Keratinocyte (primary cell): ENCODE measurements around the gene SND1. TPM values are rescaled to one million over a fixed set of nuclear protein-coding genes. Genes with fewer than 3 reads are reported as not detected.

Experiments used
- DNase-seq: peaks from one replicate; pipeline ENCODE4 v3.0.0-alpha.2; 2011; ENCODE audit warnings: low read depth, missing footprints, low spot score
- FAIRE-seq: peaks from 2 replicates; lab custom pipeline; 2011; peaks lifted over from hg19 to GRCh38; lab: Jason Lieb, UNC
- H2AFZ ChIP-seq: 2 replicates; pipeline ENCODE4 v1.6.0; 2012; ENCODE audit warnings: low read length, control low read depth, inconsistent platforms; ENCODE audit not compliant: control insufficient read depth
- H3K27ac ChIP-seq: 2 replicates; pipeline ENCODE4 v1.5.1; 2011; ENCODE audit warnings: low read length; ENCODE audit not compliant: control insufficient read depth, insufficient read depth
- H3K27me3 ChIP-seq: 3 replicates; pipeline ENCODE4 v1.6.0; 2011; ENCODE audit warnings: low read length; ENCODE audit not compliant: control insufficient read depth, insufficient read depth; ENCODE audit errors: extremely low read depth
- H3K36me3 ChIP-seq, 2 experiments: 2 replicates in 1 of 2; 3 replicates in 1 of 2; pipeline ENCODE4 v1.5.1; 2011; ENCODE audit warnings: low read length in 2 of 2, mild to moderate bottlenecking in 1 of 2; ENCODE audit not compliant: control insufficient read depth in 2 of 2, insufficient read depth in 2 of 2; ENCODE audit errors: extremely low read depth in 1 of 2
- H3K4me1 ChIP-seq: 3 replicates; pipeline ENCODE4 v1.5.1; 2011; ENCODE audit warnings: low read length; ENCODE audit not compliant: control insufficient read depth, insufficient read depth; ENCODE audit errors: extremely low read depth
- H3K4me2 ChIP-seq: 3 replicates; pipeline ENCODE4 v1.6.0; 2011; ENCODE audit warnings: low read depth, low read length; ENCODE audit not compliant: control insufficient read depth, insufficient read depth; ENCODE audit errors: extremely low read depth
- H3K4me3 ChIP-seq, 3 experiments: fragments of 200-600 bp in 1 of 3; sonication (generic) in 1 of 3; 2 replicates in 2 of 3; 3 replicates in 1 of 3; pipeline ENCODE4 v1.5.1; 2011 to 2016; ENCODE audit warnings: low read length in 3 of 3, mild to moderate bottlenecking in 3 of 3, control low read depth in 2 of 3, inconsistent platforms in 1 of 3, low read depth in 1 of 3, mixed read lengths in 1 of 3, mixed run types in 1 of 3, moderate library complexity in 1 of 3; ENCODE audit not compliant: control insufficient read depth in 2 of 3, insufficient read depth in 2 of 3; ENCODE audit errors: extremely low read depth in 1 of 3
- H3K79me2 ChIP-seq: 2 replicates; pipeline ENCODE4 v1.6.0; 2012; ENCODE audit warnings: low read length; ENCODE audit not compliant: control insufficient read depth, insufficient read depth
- H3K9ac ChIP-seq: 3 replicates; pipeline ENCODE4 v1.6.0; 2011; ENCODE audit warnings: low read length; ENCODE audit not compliant: control insufficient read depth, insufficient read depth; ENCODE audit errors: extremely low read depth
- H3K9me1 ChIP-seq: 3 replicates; pipeline ENCODE4 v1.6.0; 2011; ENCODE audit warnings: low read length; ENCODE audit not compliant: control insufficient read depth, insufficient read depth; ENCODE audit errors: extremely low read depth
- H3K9me3 ChIP-seq: 2 replicates; pipeline ENCODE4 v1.5.1; 2012; ENCODE audit warnings: low read depth, low read length; ENCODE audit not compliant: control insufficient read depth
- H4K20me1 ChIP-seq: 3 replicates; pipeline ENCODE4 v1.6.0; 2011; ENCODE audit warnings: low read length; ENCODE audit not compliant: control insufficient read depth, insufficient read depth; ENCODE audit errors: extremely low read depth
- EZH2 ChIP-seq: IDR thresholded peaks from one replicate; pipeline ENCODE4 v1.6.1; 2012; ENCODE audit warnings: inconsistent platforms, mild to moderate bottlenecking, low read length, moderate library complexity
- dilution Hi-C: fragments of 300-500 bp; cut with MboI; formaldehyde crosslinking; loops from one replicate; pipeline ENCODE4 v1.7.0; 2020; ENCODE audit warnings: low sequenced_read_pairs; ENCODE audit not compliant: extremely low pct_ligation_motif_present
- polyA plus RNA-seq, 5 experiments: library from polyadenylated mRNA; depleted of rRNA in 3 of 5; stranded (reverse) in 3 of 5; stranded (forward) in 1 of 5; unstranded in 1 of 5; fragments of >200 nt; gene quantifications; 1 replicate in 1 of 5; 2 replicates in 3 of 5; 3 replicates in 1 of 5; pipeline versions ENCODE4 v1.2.1 to v1.2.3, GENCODE V29; 2011 to 2012; ENCODE audit warnings: missing spikeins in 2 of 5, low read depth in 1 of 5, low replicate concordance in 1 of 5
- TF ChIP-seq, protein P1 (sequence below), 3 experiments: IDR thresholded peaks in 1 of 3; conservative IDR thresholded peaks in 1 of 3; optimal IDR thresholded peaks in 1 of 3; 2 replicates in 2 of 3; 3 replicates in 1 of 3; pipeline versions ENCODE3 to v1.5.1; 2011; ENCODE audit warnings: low read length in 3 of 3, mild to moderate bottlenecking in 3 of 3, moderate library complexity in 2 of 3, control low read depth in 1 of 3, inconsistent platforms in 1 of 3; ENCODE audit not compliant: insufficient read depth in 2 of 3; ENCODE audit errors: extremely low read depth in 1 of 3

Gene SND1
- polyA plus RNA-seq, 1 donor (not counting 4 experiments of a cell fraction or from before 2014, with no cell fraction given): 140 TPM

DNA sequence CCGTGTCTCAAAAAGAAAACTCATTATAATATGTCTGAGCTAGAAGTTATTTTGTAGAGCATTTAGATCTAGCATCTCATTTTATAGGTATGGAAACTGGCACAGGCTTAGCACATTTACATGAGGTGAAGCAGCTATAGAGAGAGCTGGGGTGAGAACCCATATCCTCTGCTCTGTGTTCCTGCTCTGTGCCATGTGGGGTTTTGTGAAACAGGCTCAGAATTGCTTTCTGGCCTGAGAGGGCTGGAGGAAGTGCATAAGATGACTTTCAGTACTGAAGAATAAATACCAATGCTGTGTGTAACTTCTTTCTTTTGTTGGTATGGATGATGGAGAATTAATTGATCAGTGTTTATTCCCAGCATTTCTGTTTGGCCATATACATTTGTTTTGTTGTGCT, 220.1 kb downstream of the SND1 start:
- no peaks in the 10 kb centered on the region for H3K36me3 ChIP-seq
- no peak for TF ChIP-seq EZH2
- TF ChIP-seq, protein P1, sequence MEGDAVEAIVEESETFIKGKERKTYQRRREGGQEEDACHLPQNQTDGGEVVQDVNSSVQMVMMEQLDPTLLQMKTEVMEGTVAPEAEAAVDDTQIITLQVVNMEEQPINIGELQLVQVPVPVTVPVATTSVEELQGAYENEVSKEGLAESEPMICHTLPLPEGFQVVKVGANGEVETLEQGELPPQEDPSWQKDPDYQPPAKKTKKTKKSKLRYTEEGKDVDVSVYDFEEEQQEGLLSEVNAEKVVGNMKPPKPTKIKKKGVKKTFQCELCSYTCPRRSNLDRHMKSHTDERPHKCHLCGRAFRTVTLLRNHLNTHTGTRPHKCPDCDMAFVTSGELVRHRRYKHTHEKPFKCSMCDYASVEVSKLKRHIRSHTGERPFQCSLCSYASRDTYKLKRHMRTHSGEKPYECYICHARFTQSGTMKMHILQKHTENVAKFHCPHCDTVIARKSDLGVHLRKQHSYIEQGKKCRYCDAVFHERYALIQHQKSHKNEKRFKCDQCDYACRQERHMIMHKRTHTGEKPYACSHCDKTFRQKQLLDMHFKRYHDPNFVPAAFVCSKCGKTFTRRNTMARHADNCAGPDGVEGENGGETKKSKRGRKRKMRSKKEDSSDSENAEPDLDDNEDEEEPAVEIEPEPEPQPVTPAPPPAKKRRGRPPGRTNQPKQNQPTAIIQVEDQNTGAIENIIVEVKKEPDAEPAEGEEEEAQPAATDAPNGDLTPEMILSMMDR (optimal IDR thresholded peaks at IDR 0.05 in 1 of 3, IDR thresholded peaks at IDR 0.05 in 1 of 3, conservative IDR thresholded peaks at IDR 0.05 in 1 of 3; ENCODE audit: extremely low read depth in 1 of 3, insufficient read depth in 2 of 3, low read length in 3 of 3): no peak
- no peak overlapping the region for H3K4me2 ChIP-seq
- no peak for DNase-seq
- H3K4me3 ChIP-seq: no peak overlapping the region
- H3K9me1 ChIP-seq: peaks cover 5% of the 10 kb centered on the region
- H3K27ac ChIP-seq: no peak overlapping the region
- peaks cover 5% of the 10 kb centered on the region for H3K4me1 ChIP-seq
- no peak for FAIRE-seq
- H3K27me3 ChIP-seq: no peaks in the 10 kb centered on the region
- H3K9ac ChIP-seq: no peak overlapping the region
- no peaks in the 10 kb centered on the region for H3K9me3 ChIP-seq
- no peak overlapping the region for H2AFZ ChIP-seq
- peaks cover 21% of the 10 kb centered on the region for H3K79me2 ChIP-seq
- dilution Hi-C loops: no loop called here
- H4K20me1 ChIP-seq: peaks cover 2% of the 10 kb centered on the region

DNA sequence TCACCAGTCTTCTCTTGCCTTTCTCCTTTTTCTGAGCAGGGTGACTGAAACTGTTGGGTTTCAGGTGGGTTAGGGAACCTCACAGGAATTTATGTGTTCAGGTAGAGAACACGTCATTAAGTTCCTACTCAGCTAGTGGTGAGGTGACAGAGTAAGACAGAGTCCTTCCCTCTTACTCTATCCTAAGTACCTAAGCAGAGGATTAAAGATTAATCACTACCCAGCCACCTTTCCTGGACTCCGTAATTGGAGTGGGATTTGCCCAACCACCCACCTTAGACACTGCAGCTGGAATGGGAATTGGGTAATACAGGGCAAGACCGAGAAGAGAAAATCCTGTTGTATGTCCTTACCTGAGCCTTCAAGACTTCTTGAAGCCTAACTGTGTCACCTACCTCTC, 221.2 kb downstream of the SND1 start:
- Histone ChIP-seq H4K20me1 (peaks cover 4% of the 10 kb centered on the region), H3K27ac (no peak overlapping the region), H3K4me3 (no peak overlapping the region), H3K4me1 (peaks cover 5% of the 10 kb centered on the region), H3K4me2 (no peak overlapping the region), H3K79me2 (peaks cover 26% of the 10 kb centered on the region), H3K27me3 (no peaks in the 10 kb centered on the region), H3K36me3 (no peaks in the 10 kb centered on the region), H3K9me1 (peaks cover 5% of the 10 kb centered on the region), H2AFZ (no peak overlapping the region), H3K9ac (no peak overlapping the region), H3K9me3 (no peaks in the 10 kb centered on the region)
- dilution Hi-C loops: no loop called here
- DNase-seq: no peak
- TF ChIP-seq, protein P1 (optimal IDR thresholded peaks at IDR 0.05 in 1 of 3, IDR thresholded peaks at IDR 0.05 in 1 of 3, conservative IDR thresholded peaks at IDR 0.05 in 1 of 3; ENCODE audit: extremely low read depth in 1 of 3, insufficient read depth in 2 of 3, low read length in 3 of 3): no peak
- FAIRE-seq: no peak
